ENCODE measurements around the gene FKBP10.
A peak's percentile ranks its signal among the peaks of the same experiment; 100 is the strongest.
"Not testable (repeated sequence)": the region's sequence is repeated elsewhere in the genome, so short reads cannot be mapped to it uniquely, and the experiment has no call there.

The FKBP10 gene

GRCh38 chr17:41812381-41813151 is at the start of gene FKBP10:
FKBP10 (plus strand) TSS chr17:41813004; CDS start chr17:41813035, 31 bp downstream.
- peak; percentile 57 for DNase-seq

GRCh38 chr17:41763327-41763726 is 49.5 kb upstream of the FKBP10 start:
- no peak for DNase-seq

- no peak for DNase-seq
Measured at GRCh38 chr17:41766135-41766534, 46.7 kb upstream of the FKBP10 start.

- DNase-seq = no peak
Measured at GRCh38 chr17:41767324-41768042, 45.3 kb upstream of the FKBP10 start.

GRCh38 chr17:41768682-41769288 is 44.0 kb upstream of the FKBP10 start:
- no peak for DNase-seq

GRCh38 chr17:41769346-41769862 is 43.4 kb upstream of the FKBP10 start:
- DNase-seq = no peak

- no peak for DNase-seq
Measured at GRCh38 chr17:41769985-41770384, 42.8 kb upstream of the FKBP10 start.

GRCh38 chr17:41771389-41772206 is 41.2 kb upstream of the FKBP10 start:
- DNase-seq = no peak

- no peak for DNase-seq
Measured at GRCh38 chr17:41772218-41772585, 40.6 kb upstream of the FKBP10 start.

- no peak for DNase-seq
Measured at GRCh38 chr17:41772586-41773189, 40.1 kb upstream of the FKBP10 start.

GRCh38 chr17:41773190-41773588 is 39.6 kb upstream of the FKBP10 start:
- no peak for DNase-seq

GRCh38 chr17:41773731-41774193 is 39.0 kb upstream of the FKBP10 start:
- DNase-seq = no peak

- no peak for DNase-seq
Measured at GRCh38 chr17:41775394-41776226, 37.2 kb upstream of the FKBP10 start.

GRCh38 chr17:41776262-41776900 is 36.4 kb upstream of the FKBP10 start:
- not testable (repeated sequence) for DNase-seq

GRCh38 chr17:41777157-41777573 is 35.6 kb upstream of the FKBP10 start:
- DNase-seq = no peak

- DNase-seq = peak; percentile 58
Measured at GRCh38 chr17:41777574-41778188, 35.1 kb upstream of the FKBP10 start.

GRCh38 chr17:41779954-41780353 is 32.9 kb upstream of the FKBP10 start:
- no peak for DNase-seq

- DNase-seq = no peak
Measured at GRCh38 chr17:41781404-41782110, 31.2 kb upstream of the FKBP10 start.

GRCh38 chr17:41782142-41782541 is 30.7 kb upstream of the FKBP10 start:
- DNase-seq = no peak
